ENCODE data around the gene TRAFD1. TPM values are rescaled to one million over a fixed set of nuclear protein-coding genes. Genes with fewer than 3 reads are reported as not detected.
"Not testable (repeated sequence)": the region's sequence is repeated elsewhere in the genome, so short reads cannot be mapped to it uniquely, and the experiment has no call there.

The TRAFD1 gene
- total RNA-seq, 4 donors from 2014 or later = 8.9 to 17.7 (median 14.5) TPM

DNA sequence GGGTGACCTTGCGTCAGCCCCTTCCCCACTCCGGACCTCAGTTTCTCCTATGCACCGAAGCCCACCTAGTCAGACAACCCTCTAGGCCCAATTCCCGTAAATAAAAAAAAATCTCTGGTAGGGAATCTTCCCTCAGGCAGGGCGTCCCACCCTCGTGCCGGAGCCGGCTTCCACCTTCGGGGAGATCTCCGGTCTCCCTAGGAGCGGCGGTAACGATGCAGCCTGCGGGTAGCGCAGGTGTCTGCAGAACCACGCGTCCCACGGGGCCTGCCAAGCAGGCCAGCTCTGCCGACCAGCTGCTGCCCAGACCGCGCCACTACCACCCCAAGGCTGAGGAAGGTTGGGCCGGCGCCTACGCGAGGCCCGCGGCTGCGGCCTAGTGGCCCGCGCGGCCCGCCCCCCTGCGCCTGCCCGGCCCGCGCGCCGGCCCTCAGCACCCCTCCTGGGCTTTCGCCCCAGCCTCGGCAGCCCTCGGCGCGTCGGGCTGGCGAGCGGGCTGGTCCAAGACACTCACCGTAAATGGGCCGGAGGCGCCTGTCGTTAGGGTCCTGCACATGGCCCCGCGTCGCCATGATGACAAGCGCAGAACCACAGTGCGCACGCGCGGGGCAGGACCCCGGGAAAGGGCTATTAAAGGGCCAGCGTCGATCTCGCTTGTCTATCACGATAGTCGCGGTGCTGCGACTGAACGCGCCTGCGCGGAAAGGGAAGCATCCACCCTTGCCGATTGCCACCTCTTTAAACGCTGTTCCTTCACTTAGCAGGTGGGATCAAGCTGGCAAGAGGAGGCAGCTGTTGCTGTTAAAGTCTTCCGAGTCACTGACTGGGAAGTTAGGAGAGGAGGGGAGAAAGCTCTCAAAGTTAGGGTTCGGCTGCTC is 16.9 kb upstream of the TRAFD1 start, which contains the start of gene NAA25:
TSS of gene NAA25 (minus strand) at position 582 of the 878 bp plus-strand sequence. CDS start at position 572, 10 bp downstream.
- Histone ChIP-seq H3K4me3 (peak within 1 kb of the TSS; percentile 68 to 99 (median 94)), H3K9me3 (no peaks in the 10 kb centered on the region), H3K4me1 (peaks cover 42 to 45% of the 10 kb centered on the region in 2 donors), H3K36me3 (no peaks in the 10 kb centered on the region), H3K27ac (peak within 1 kb of the TSS; percentile 93 to 100 (median 96)), H3K27me3 (no peaks in the 10 kb centered on the region)
- intact Hi-C loops (cut with DNase I; ENCODE audit: low total_unique reads) = loop anchor here (1.0 to 10.0 kb wide), 3 partner anchors 16 to 164 kb away; partner anchors contain the start of genes ERP29, TMEM116 and TRAFD1
- in situ Hi-C loops (cut with MboI; ENCODE audit: low sequenced_read_pairs in 4 of 4) = loop anchor here in 1 of 4 donors (25.0 kb wide), 1 partner anchor 304 kb away; the partner anchor contains the start of genes PTPN11 and RPL6
- DNase-seq = peak; percentile 86 to 92
- ATAC-seq = peak; percentile 92 to 93
- TF ChIP-seq POLR2A (IDR thresholded peaks at IDR 0.05) = peak; percentile 56 to 73
- TF ChIP-seq, protein P1, sequence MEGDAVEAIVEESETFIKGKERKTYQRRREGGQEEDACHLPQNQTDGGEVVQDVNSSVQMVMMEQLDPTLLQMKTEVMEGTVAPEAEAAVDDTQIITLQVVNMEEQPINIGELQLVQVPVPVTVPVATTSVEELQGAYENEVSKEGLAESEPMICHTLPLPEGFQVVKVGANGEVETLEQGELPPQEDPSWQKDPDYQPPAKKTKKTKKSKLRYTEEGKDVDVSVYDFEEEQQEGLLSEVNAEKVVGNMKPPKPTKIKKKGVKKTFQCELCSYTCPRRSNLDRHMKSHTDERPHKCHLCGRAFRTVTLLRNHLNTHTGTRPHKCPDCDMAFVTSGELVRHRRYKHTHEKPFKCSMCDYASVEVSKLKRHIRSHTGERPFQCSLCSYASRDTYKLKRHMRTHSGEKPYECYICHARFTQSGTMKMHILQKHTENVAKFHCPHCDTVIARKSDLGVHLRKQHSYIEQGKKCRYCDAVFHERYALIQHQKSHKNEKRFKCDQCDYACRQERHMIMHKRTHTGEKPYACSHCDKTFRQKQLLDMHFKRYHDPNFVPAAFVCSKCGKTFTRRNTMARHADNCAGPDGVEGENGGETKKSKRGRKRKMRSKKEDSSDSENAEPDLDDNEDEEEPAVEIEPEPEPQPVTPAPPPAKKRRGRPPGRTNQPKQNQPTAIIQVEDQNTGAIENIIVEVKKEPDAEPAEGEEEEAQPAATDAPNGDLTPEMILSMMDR (IDR thresholded peaks at IDR 0.05 in 4 of 5, conservative IDR thresholded peaks at IDR 0.05 in 1 of 5) = peak in 1 of 5 experiments; percentile 11

DNA sequence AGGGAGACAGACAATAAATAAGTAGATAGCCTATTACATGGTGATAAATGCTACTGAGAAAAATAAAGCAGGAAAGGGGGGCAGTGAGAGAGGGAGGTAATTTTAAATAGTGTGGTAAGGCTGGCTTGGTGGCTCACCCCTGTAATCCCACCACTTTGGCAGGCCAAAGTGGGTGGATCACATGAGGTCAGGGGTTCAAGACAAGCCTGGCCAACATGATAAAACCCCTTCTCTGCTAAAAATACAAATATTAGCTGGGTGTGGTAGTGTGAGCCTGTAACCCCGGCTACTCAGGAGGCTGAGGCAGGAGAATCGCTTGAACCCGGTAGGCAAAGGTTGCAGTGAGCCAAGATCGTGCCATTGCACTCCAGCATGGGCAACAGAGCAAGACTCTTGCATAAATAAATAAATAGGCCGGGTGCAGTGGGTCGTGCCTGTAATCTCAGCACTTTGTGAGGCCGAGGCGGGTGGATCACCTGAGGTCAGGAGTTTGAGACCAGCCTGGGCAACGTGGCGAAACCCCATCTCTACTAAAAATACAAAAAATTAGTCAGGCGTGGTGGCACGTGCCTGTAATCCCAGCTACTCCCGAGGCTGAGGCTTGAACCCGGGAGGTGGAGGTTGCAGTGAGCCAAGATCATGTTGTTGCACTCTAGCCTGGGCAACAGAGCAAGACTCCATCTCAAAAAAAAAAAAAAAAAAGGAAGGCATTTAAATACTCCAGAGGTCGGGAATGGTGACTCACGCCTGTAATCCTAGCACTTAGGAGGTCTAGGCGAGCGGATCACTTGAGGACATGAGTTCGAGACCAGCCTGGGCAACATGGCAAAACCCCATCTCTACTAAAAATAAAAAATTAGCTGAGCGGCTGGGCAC is 14.3 kb upstream of the TRAFD1 start:
- H3K4me1 ChIP-seq = peaks cover 17 to 20% of the 10 kb centered on the region in 2 donors
- H3K4me3 ChIP-seq; DNase-seq; intact Hi-C loops (cut with DNase I; ENCODE audit: low total_unique reads); H3K27me3 ChIP-seq; ATAC-seq; H3K9me3 ChIP-seq; H3K36me3 ChIP-seq: not testable (repeated sequence)
- in situ Hi-C loops (cut with MboI; ENCODE audit: low sequenced_read_pairs in 4 of 4) = loop anchor here in 1 of 4 donors (25.0 kb wide), 1 partner anchor 301 kb away; the partner anchor contains the start of genes PTPN11 and RPL6
- H3K27ac ChIP-seq = peak overlapping the region in 1 of 4 donors; percentile 93

DNA sequence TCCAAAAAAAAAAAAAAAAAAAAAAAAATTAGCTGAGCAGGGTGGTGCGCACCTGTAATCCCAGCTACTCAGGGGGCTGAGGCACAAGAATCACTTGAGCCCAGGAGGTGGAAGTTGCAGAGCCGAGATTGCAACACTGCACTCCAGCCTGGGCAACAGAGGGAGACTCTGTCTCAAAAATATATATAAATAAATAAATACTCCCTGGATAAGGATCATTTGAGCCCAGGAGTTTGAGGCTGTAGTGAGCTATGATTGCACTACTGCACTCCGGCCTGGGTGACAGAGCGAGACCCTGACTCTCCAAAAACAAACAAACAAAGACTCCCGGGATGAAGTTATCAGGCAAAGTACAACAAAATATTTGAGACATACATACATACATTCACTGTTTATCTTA is 13.4 kb upstream of the TRAFD1 start:
- in situ Hi-C loops (cut with MboI; ENCODE audit: low sequenced_read_pairs in 4 of 4) = loop anchor here in 1 of 4 donors (25.0 kb wide), 1 partner anchor 300 kb away; the partner anchor contains the start of genes PTPN11 and RPL6
- DNase-seq (no peak), ATAC-seq (no peak)
- peaks cover 11 to 18% of the 10 kb centered on the region in 2 donors for H3K4me1 ChIP-seq
- no peaks in the 10 kb centered on the region for H3K27me3 ChIP-seq
- no peak overlapping the region for H3K4me3 ChIP-seq
- H3K27ac ChIP-seq = no peak overlapping the region
- intact Hi-C loops (cut with DNase I; ENCODE audit: low total_unique reads) = no loop called here
- H3K9me3 ChIP-seq = no peaks in the 10 kb centered on the region
- no peaks in the 10 kb centered on the region for H3K36me3 ChIP-seq
- TF ChIP-seq, protein P1 (IDR thresholded peaks at IDR 0.05 in 4 of 5, conservative IDR thresholded peaks at IDR 0.05 in 1 of 5) = no peak
- no peak for TF ChIP-seq POLR2A (IDR thresholded peaks at IDR 0.05)

DNA sequence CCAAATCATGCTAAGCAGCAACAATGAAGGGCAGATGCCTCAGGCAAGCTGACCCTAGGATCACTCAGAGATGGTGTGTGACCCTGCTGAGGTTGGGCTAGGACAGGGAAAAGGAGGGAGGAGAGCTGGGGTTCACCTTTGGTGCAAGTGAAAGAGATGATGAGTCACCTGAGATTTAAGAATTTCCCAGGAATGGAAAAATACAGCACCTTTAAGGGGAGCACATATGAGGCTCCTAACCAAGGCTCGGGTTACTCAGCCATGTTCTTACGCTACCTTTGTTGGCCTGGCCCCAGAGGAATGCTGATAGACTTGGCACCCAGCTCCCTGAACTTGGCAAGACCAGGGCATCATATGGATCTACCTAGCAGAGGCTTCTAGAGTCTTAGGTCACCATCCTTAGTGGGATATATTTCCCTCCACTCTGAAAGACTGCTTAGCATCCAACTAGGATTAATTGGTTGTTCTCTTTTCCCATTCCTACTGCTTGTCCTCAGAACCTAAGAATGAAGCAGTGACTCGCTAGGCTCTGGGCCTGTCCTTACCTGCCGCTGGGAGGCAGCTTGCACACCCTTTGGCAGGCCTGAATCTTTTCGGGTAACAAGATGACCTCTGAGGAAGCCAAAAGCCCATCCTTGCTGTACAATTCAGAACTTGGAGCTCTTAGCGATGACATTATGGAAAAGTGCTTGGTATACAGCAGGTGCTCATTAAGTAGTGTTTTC is 12.8 kb upstream of the TRAFD1 start:
- in situ Hi-C loops (cut with MboI; ENCODE audit: low sequenced_read_pairs in 4 of 4) = loop anchor here in 1 of 4 donors (25.0 kb wide), 1 partner anchor 300 kb away; the partner anchor contains the start of genes PTPN11 and RPL6
- Histone ChIP-seq H3K4me1 (peaks cover 8 to 12% of the 10 kb centered on the region in 2 donors), H3K36me3 (no peaks in the 10 kb centered on the region), H3K4me3 (no peak overlapping the region), H3K9me3 (no peaks in the 10 kb centered on the region), H3K27me3 (no peaks in the 10 kb centered on the region), H3K27ac (no peak overlapping the region)
- TF ChIP-seq, protein P1 (IDR thresholded peaks at IDR 0.05 in 4 of 5, conservative IDR thresholded peaks at IDR 0.05 in 1 of 5) = no peak
- TF ChIP-seq POLR2A (IDR thresholded peaks at IDR 0.05) = no peak
- ATAC-seq = no peak
- intact Hi-C loops (cut with DNase I; ENCODE audit: low total_unique reads) = no loop called here
- no peak for DNase-seq
